HG02973 (cell line): ENCODE measurements around the gene RGL3.
"Not testable (repeated sequence)": the region's sequence is repeated elsewhere in the genome, so short reads cannot be mapped to it uniquely, and the experiment has no call there.

Source experiments
- ATAC-seq: cut with Tn5 transposase; IDR thresholded peaks from one replicate; pipeline ENCODE4 v1.9.1; 2021; ENCODE audit warnings: moderate library complexity; ENCODE audit not compliant: unreplicated experiment

Gene RGL3

GRCh38 chr19:11382898-11383705 lies 36.0 kb downstream of the RGL3 start:
- no peak for ATAC-seq

- peak; percentile 55 for ATAC-seq
These were observed 38.2 kb downstream of the RGL3 start for GRCh38 chr19:11380653-11381537.

DNA sequence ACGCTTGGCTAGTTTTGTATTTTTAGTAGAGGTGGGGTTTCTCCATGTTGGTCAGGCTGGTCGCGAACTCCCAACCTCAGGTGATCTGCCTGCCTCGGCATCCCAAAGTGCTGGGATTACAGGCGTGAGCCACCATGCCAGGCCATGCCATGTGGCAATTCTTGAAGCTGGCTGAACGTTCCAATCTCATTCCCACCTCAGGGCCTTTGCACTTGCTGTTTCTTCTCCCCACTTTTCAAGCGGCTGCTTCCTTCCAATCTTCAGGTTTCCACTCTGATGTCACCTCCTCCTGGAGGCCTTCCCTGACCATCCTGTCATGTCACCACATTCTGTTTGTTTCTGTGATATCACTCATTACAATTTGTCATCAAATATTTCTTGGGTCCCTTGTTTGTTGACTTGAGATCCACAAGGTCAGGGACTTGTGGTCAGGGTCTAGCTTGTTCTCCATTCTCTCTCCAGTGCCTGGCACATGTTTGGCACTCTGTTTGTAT lies 39.2 kb downstream of the RGL3 start:
- ATAC-seq = no peak

DNA sequence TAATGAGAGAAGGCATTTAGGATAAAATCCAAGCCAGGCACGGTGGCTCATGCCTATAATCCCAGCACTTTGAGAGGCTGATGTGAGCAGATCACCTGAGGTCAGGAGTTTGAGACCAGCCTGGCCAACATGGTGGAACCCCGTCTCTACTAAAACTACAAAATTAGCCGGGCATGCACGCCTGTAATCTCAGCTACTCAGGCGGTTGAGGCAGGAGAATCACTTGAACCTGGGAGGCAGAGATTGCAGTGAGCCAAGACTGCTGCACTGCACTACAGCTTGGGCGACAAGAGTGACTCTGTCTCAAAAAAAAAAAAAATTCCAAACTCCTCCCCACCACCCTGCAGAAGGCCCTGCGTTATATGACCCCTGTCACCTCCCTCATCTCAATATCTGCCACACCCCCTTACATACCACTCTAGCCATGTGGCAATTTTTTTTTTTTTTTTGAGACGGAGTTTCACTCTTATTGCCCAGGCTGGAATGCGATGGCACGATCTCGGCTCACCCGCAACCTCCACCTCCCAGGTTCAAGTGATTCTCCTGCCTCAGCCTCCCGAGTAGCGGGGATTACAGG lies 39.8 kb downstream of the RGL3 start:
- not testable (repeated sequence) for ATAC-seq

- ATAC-seq = no peak
These were observed 40.6 kb downstream of the RGL3 start for GRCh38 chr19:11378319-11379189.

GRCh38 chr19:11377756-11378155 lies 41.4 kb downstream of the RGL3 start:
- ATAC-seq = no peak

- no peak for ATAC-seq
These were observed 41.9 kb downstream of the RGL3 start for GRCh38 chr19:11377237-11377636.

- ATAC-seq = no peak
These were observed 43.8 kb downstream of the RGL3 start for GRCh38 chr19:11375143-11375948.

DNA sequence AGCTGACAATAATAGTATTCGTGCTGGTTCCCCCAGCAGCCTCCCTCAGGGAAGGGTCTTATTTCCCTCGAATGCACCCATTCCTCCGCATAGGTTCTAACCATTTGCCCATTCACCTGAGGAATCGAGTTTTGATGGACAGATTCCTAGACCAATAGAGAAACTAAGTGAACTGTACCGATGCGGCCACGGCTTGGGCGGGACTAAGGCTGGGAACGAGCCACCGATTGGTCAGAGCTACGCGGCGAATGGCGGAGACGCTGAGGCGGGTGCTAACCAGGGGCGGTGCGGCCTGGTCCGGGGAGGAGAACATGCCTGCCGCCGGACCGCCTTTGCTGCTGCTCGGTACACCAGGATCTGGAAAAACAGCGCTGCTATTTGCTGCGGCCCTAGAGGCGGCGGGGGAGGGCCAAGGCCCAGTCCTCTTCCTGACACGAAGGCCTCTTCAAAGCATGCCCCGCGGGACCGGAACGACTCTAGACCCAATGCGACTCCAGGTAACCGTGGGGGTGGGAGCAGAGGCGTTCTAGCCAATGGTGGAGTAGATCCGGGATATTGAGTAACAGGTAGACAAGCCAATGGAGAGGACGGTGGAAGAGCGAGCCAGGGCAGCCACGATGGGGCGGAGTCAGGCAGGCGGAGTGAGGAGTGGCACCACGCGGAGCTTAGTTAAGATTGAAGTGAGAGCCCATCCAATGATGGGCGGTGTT lies 44.5 kb downstream of the RGL3 start, which contains the start of gene SWSAP1:
Gene SWSAP1, plus strand, starts transcription at position 234 of the 710 bp plus-strand sequence. Its CDS starts 15 bp downstream, at position 249.
- ATAC-seq = peak; percentile 79

DNA sequence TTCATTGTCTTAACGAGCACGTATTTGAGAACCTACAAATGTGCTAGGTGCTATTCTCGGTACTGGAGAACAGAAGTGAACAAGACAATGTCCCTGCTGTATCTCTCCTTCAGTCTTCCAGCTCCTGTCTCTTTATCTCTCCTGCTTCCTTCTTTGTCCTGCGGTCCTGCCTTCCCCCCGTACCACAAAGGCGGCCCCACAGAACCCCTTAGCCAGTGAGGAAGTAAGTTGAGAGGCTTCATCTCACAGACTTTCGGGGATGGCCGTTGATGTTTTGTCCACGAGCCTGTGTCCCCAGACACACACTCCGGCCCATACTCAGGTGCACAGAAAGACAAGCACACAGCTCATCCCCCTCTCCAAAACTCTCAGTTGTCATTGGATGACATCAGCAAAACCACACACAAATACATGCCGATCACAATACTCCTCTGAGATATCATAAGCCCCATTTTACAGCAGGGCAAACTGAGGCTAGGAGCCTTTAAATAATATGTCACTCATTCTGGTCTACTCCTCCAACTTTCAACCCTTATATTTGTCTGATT lies 45.2 kb downstream of the RGL3 start:
- ATAC-seq = no peak

GRCh38 chr19:11373166-11373884 lies 45.8 kb downstream of the RGL3 start:
- no peak for ATAC-seq

DNA sequence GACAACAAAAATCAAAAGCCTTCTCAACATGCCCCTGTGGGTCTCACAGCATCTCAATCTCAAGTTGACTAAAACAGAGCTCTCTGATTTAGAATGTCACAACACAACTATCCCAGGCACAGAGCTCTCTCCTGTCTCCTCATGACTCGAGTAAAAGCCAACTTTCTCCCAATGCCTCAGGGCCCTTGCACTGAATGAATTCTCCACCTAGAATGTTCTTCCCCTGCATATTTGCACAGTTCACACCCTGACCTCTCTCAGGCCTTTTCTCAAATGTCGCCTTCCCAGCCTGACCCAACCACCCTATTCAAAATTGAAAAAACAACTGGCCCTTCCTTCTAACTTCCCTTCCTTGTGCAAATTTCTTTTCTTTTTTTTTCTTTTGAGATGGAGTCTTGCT lies 48.4 kb downstream of the RGL3 start:
- ATAC-seq = no peak

DNA sequence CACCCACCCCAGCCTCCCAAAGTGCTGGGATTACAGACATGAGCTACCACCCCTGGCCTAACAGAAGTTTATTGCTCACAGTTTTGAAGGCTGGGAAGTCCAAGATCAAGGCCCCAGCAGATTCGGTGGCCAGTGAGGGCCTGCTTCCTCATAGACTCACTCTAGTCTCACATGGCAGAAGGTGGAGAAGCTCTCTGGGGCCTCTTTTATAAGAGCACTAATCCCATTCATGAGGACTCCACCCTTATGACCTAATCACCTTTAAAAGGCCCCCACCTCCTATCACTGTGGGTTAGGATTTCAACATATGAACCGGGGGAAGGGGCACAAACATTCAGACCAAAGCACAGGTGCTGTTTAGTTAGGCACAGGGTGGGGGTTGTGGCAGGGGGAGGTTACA lies 51.6 kb downstream of the RGL3 start:
- ATAC-seq = no peak

DNA sequence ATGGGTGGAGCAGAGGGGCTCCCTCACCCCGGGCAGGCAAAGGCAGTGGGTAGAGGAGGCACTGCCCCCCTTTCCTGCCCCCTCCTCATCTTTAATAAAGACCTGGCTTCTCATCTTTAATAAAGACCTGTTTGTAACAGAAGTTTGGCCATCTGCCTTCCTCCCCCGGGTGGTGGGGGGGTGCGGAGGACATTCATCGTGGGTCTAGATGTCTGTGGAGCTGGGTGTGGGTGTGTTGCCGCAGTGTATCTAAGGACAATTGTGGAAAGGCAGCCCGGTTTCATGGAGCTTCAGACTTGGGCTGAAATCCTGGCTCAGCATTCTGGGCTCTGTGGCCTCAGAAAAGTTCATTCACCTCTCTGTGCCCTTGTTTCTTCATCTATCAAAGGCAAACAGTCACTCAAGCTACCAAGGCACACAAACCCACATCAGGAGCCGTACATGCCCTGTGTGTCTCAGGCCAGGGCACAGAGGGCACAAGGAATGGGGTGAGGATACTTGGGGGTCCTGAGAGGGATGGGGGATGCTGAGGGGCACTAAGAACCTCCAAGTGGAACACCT lies 53.5 kb downstream of the RGL3 start:
- ATAC-seq = no peak

GRCh38 chr19:11364935-11365334 lies 54.2 kb downstream of the RGL3 start:
- no peak for ATAC-seq

DNA sequence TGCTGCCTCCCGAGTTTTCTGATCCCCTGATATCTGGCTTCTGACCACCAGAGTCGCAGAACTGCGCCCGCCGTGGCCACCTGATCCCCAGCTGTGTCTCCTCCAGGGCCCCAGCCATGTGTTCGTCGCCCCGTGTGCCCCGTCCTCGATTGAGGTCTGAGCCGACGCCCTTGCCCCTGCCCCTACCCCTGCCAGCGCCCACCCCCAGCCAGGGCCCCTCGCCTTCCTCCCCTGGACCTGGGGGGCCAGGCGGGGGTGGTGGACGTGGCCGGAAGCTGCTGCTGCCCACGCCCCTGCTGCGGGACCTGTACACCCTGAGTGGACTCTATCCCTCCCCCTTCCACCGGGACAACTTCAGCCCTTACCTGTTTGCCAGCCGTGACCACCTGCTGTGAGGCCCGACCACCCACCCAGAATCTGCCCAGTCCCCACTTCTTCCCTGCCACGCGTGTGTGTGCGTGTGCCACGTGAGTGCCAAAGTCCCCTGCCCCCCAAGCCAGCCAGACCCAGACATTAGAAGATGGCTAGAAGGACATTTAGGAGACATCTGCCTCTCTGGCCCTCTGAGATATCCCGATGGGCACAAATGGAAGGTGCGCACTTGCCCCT lies 54.7 kb downstream of the RGL3 start:
- no peak for ATAC-seq

DNA sequence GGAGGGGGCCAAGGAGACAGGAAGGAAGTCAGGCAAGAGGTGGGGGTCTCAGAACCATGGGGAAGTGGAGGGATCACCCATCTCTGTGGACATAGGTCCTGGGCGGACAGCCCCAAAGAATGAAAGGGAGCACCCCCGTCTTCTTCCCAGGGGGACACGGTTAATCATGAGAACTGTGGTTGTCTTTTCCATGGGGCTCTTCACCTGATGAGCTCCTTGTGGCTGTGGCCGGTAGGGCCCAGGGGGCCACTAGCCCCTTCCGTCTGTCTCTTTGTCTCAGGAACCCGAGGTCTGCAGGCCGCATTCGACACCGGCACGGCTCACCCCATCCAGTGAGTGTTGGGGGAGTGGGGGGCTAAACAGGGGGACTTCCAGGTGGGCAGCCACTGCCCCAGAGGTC lies 55.2 kb downstream of the RGL3 start:
- no peak for ATAC-seq
